Measurements from ENCODE around the gene MICALL1.
"Not testable (repeated sequence)": the region's sequence is repeated elsewhere in the genome, so short reads cannot be mapped to it uniquely, and the experiment has no call there.

- not testable (repeated sequence) for TF ChIP-seq CTCF (conservative IDR thresholded peaks at IDR 0.05); ZFX (IDR thresholded peaks at IDR 0.05)
Measured at GRCh38 chr22:37955825-37956397, 49.8 kb downstream of the MICALL1 start.
